ENCODE data around the gene ARSD. TPM values are rescaled to one million over a fixed set of nuclear protein-coding genes. Genes with fewer than 3 reads are reported as not detected.
"Not testable (repeated sequence)": the region's sequence is repeated elsewhere in the genome, so short reads cannot be mapped to it uniquely, and the experiment has no call there.

The ARSD gene
- total and polyA plus RNA-seq, 4 donors: 10.8 to 55.4 (median 34.1) TPM

DNA sequence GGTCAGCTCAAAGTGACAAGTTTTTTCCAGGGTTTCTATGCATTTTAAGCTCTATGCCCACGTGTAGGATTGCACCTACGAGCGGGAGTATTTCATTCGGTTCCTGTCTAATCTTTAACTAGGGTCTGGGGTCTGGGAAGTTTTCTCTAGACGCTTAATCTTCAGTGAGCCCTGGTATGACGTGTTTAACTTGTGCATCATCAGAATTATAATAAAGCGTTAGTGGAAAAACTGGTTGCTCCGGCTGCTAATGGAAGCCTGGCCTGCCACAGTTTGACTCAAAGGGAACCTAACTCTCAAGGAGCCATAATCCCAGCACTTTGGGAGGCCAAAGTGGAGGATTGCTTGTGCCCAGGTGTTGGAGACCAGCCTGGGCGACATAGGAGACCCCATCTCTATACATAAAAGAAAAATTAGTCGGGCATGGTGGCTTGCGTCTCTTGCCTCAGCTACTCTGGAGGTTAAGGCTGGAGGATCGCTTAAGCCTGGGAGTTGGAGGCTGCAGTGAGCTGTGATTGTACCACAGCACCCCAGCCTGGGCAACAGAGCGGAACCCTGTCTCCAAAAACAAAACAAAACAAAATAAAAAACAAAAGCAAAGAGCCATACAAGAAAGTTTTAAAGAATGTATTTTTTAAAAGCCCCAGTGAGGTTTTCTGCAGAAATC lies 30.2 kb downstream of the ARSD start:
- H3K9me3 ChIP-seq (ENCODE audit: control insufficient read depth in 4 of 4, insufficient read depth in 3 of 4, low read length in 3 of 4): peaks cover 0 to 10% (median 3%) of the 10 kb centered on the region in 4 donors
- WGBS, 2 donors: 69 to 80% methylated on average over 13 of the region's 13 CpGs
- TF ChIP-seq, protein P1, sequence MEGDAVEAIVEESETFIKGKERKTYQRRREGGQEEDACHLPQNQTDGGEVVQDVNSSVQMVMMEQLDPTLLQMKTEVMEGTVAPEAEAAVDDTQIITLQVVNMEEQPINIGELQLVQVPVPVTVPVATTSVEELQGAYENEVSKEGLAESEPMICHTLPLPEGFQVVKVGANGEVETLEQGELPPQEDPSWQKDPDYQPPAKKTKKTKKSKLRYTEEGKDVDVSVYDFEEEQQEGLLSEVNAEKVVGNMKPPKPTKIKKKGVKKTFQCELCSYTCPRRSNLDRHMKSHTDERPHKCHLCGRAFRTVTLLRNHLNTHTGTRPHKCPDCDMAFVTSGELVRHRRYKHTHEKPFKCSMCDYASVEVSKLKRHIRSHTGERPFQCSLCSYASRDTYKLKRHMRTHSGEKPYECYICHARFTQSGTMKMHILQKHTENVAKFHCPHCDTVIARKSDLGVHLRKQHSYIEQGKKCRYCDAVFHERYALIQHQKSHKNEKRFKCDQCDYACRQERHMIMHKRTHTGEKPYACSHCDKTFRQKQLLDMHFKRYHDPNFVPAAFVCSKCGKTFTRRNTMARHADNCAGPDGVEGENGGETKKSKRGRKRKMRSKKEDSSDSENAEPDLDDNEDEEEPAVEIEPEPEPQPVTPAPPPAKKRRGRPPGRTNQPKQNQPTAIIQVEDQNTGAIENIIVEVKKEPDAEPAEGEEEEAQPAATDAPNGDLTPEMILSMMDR (IDR thresholded peaks at IDR 0.05; ENCODE audit: control extremely low read depth, extremely low read depth): no peak
- peaks cover 0 to 14% (median 3%) of the 10 kb centered on the region in 5 donors for H3K4me1 ChIP-seq (ENCODE audit: control insufficient read depth in 5 of 5, insufficient read depth in 5 of 5, low read length in 5 of 5)
- DNase-seq (peak; percentile 40 to 66 (median 50)), ATAC-seq (ENCODE audit: insufficient read depth, low FRiP score) (no peak)
- no peaks in the 10 kb centered on the region for H3K36me3 ChIP-seq (ENCODE audit: control insufficient read depth in 4 of 4, insufficient read depth in 4 of 4, low read length in 4 of 4)
- H3K4me3 ChIP-seq: no peak overlapping the region
- H3K27me3 ChIP-seq (ENCODE audit: control insufficient read depth in 3 of 3, insufficient read depth in 3 of 3, low read length in 2 of 3): peaks cover 0 to 2% (median 0%) of the 10 kb centered on the region in 3 donors
- no peak overlapping the region for H3K9ac ChIP-seq (ENCODE audit: insufficient read depth in 1 of 2, low read length in 2 of 2)
- peak overlapping the region in 1 of 2 donors; percentile 75 for H3K27ac ChIP-seq (ENCODE audit: low read depth in 1 of 2, low read length in 1 of 2)

GRCh38 chrX:2897690-2898623 lies 31.2 kb downstream of the ARSD start:
- Histone ChIP-seq H3K27ac (ENCODE audit: low read depth in 1 of 2, low read length in 1 of 2) (peak overlapping the region in 1 of 2 donors; percentile 75), H3K4me1 (ENCODE audit: control insufficient read depth in 5 of 5, insufficient read depth in 5 of 5, low read length in 5 of 5) (peaks cover 0 to 14% (median 3%) of the 10 kb centered on the region in 5 donors), H3K9ac (ENCODE audit: insufficient read depth in 1 of 2, low read length in 2 of 2) (peak overlapping the region in 1 of 2 donors; percentile 5)
- not testable (repeated sequence) for H3K4me3 ChIP-seq; H3K27me3 ChIP-seq (ENCODE audit: control insufficient read depth in 3 of 3, insufficient read depth in 3 of 3, low read length in 2 of 3); H3K36me3 ChIP-seq (ENCODE audit: control insufficient read depth in 4 of 4, insufficient read depth in 4 of 4, low read length in 4 of 4); H3K9me3 ChIP-seq (ENCODE audit: control insufficient read depth in 4 of 4, insufficient read depth in 3 of 4, low read length in 3 of 4)
- ATAC-seq (ENCODE audit: insufficient read depth, low FRiP score): peak; percentile 44
- 13 to 15% methylated on average over 17 to 22 of the region's 22 CpGs for WGBS, 2 donors
- peak; percentile 58 to 82 (median 69) for DNase-seq

DNA sequence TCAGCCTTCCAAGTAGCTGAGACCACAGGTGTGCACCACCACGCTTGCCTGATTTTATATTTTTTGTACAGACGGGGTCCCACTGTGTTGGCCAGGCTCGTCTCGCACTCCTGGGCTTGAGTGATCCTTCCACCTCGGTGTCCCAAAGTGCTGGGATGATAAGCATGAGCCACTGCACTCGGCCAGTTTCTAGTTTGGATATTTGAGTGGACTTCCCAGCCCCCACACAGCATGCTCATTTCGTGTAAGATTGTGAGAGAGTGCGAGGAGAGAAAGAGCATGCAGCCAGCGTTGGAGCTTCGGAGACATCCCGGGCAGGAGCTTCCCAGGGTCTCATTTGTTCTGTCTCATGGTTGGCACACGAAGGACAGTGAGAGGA lies 31.8 kb downstream of the ARSD start:
- Histone ChIP-seq H3K9me3 (ENCODE audit: control insufficient read depth in 4 of 4, insufficient read depth in 3 of 4, low read length in 3 of 4) (peaks cover 0 to 2% (median under 1%) of the 10 kb centered on the region in 4 donors), H3K27me3 (ENCODE audit: control insufficient read depth in 3 of 3, insufficient read depth in 3 of 3, low read length in 2 of 3) (peaks cover 0 to 6% (median 0%) of the 10 kb centered on the region in 3 donors), H3K4me1 (ENCODE audit: control insufficient read depth in 5 of 5, insufficient read depth in 5 of 5, low read length in 5 of 5) (peaks cover 0 to 15% (median 3%) of the 10 kb centered on the region in 5 donors), H3K4me3 (no peak overlapping the region), H3K9ac (ENCODE audit: insufficient read depth in 1 of 2, low read length in 2 of 2) (no peak overlapping the region), H3K27ac (ENCODE audit: low read depth in 1 of 2, low read length in 1 of 2) (peak overlapping the region in 1 of 2 donors; percentile 62), H3K36me3 (ENCODE audit: control insufficient read depth in 4 of 4, insufficient read depth in 4 of 4, low read length in 4 of 4) (no peaks in the 10 kb centered on the region)
- TF ChIP-seq, protein P1 (IDR thresholded peaks at IDR 0.05; ENCODE audit: control extremely low read depth, extremely low read depth): no peak
- no peak for DNase-seq
- WGBS, 2 donors: 55 to 70% methylated on average over 12 of the region's 12 CpGs
- ATAC-seq (ENCODE audit: insufficient read depth, low FRiP score): no peak

DNA sequence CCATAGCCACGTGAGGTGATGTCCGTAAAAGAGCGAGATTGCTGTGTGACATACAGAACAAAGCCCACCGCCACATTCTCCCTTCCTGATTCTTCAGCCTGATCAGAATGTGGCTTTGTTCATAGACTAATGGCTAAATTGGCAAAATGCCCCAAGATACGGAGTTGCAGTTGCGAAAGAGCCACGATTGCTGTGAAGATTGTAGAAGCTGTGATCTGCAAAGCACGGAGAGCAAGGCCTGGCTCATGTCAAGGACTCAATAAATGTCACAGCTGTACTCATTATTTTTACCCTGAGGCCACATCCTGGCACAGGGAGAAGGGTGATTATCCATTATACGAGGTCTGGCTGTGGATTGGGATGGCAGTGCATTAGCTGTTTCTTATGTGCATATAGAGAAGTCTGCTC lies 34.2 kb downstream of the ARSD start:
- ATAC-seq (ENCODE audit: insufficient read depth, low FRiP score) (no peak), DNase-seq (peak; percentile 73 to 91 (median 85))
- WGBS, 2 donors: 24 to 36% methylated on average over 9 of the region's 9 CpGs
- Histone ChIP-seq H3K9me3 (ENCODE audit: control insufficient read depth in 4 of 4, insufficient read depth in 3 of 4, low read length in 3 of 4) (no peaks in the 10 kb centered on the region), H3K27ac (ENCODE audit: low read depth in 1 of 2, low read length in 1 of 2) (peak overlapping the region in 1 of 2 donors; percentile 35), H3K36me3 (ENCODE audit: control insufficient read depth in 4 of 4, insufficient read depth in 4 of 4, low read length in 4 of 4) (no peaks in the 10 kb centered on the region), H3K4me3 (no peak overlapping the region), H3K9ac (ENCODE audit: insufficient read depth in 1 of 2, low read length in 2 of 2) (no peak overlapping the region), H3K27me3 (ENCODE audit: control insufficient read depth in 3 of 3, insufficient read depth in 3 of 3, low read length in 2 of 3) (peaks cover 0 to 6% (median 0%) of the 10 kb centered on the region in 3 donors), H3K4me1 (ENCODE audit: control insufficient read depth in 5 of 5, insufficient read depth in 5 of 5, low read length in 5 of 5) (peaks cover 0 to 21% (median 3%) of the 10 kb centered on the region in 5 donors)
- TF ChIP-seq, protein P1 (IDR thresholded peaks at IDR 0.05; ENCODE audit: control extremely low read depth, extremely low read depth): no peak
